Esophagus mucosa (tissue), 1 donor: ENCODE measurements around the gene TSPEAR. TPM values are rescaled to one million over a fixed set of nuclear protein-coding genes. Genes with fewer than 3 reads are reported as not detected.
"Not testable (repeated sequence)": the region's sequence is repeated elsewhere in the genome, so short reads cannot be mapped to it uniquely, and the experiment has no call there.

ENCODE experiments used
- ATAC-seq: fragments of 200-7000 bp; cut with Tn5 transposase; one replicate; pipeline ENCODE4 v1.9.1; 2020
- total RNA-seq: library from RNA; stranded (reverse); gene quantifications from one replicate; pipeline ENCODE4 v1.2.4, GENCODE V29; 2023
- donor health status: DM: yes; HTN: yes; CAD: no.

Gene TSPEAR
- total RNA-seq, 1 donor from 2014 or later, result 0.08 TPM

DNA sequence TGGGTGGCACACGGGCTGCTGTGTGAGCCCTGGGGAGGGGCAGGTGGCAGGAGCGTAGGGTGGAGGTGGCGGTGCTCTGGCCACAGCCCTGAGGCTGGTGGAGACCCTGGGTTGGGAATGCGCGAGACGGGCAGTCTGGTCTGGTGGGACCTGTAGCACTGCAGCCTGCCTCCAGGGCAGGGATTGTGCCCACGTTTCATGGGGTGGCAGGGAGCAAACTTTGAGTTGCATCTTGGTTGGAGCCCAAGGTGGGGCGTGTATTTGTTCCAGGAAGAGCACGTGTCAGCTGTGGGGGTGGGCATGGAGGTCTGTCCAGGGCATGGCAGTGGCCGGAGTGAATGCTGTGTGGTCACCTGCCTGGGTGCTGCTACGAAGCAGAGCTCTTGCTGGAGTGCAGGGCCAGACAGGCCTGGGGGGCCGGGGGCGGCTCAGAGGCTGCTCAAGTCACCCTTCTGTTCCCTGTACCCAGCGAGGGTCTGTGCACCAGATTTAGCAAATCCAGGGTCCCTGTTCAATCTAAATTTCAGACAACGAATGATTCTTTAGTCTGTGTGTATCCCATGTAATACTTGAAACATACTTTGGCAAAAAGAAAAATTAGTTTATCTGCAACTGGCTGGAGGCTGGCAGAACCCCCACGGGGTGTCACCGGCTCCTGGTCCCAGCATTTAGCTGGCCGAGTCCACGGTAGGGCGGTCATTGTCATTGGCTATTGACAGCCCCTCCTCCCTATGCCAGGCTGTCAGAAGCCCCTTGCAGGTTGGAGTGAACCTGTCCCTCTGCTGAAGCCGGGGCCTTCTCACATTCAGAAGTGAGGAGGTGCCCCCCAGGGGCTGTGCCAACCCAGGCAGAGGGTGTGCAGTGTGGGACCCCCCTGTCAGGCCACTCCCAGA is 198.6 kb downstream of the TSPEAR start:
- no peak for ATAC-seq

DNA sequence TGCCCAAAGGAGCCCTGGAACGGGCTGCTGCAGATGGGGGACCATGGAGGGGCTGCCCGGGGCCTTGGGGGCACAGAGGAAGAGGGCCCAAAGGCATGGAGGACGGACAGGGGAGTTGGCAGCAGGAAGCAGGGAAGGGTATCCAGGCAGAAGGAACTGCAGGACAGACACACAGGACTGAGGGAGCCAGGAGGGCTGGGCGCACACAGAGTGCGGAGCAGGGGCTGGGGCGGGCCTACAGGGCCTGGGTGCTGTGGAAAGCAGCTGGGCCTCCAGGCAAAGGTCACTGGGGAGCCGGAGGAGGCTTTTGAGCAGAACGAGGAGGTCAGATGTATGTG is 199.5 kb downstream of the TSPEAR start:
- no peak for ATAC-seq

DNA sequence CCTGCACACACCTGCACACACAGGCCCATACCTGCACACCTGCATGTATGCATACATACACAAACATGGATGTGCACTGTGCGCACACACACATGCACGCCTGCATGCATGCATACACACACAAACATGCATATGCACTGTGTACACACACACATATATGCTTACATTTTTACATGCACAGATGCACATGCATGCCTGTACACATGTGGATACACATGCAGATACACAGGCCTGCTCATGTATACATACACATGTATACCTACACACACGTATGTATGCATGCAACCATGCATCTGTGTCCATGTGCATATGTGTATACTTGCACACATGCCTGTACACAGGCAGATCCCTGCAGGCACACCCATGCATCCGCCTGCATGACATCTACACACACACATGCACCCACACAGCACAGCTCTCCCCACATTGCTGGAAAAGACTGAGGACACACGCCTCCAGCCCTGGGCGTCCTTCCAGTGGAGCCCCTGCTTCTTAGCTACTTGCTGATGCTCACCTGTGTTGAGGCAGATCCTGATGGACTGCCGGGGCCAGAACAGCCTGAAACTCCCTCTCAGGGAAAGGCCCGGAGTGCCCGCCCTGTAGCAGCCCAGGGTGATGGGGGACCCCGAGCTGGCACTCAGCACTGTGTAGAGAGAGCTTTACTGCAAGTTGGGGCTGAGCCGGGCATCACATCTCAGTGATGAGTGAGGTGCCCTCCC is 200.0 kb downstream of the TSPEAR start:
- ATAC-seq, result no peak

DNA sequence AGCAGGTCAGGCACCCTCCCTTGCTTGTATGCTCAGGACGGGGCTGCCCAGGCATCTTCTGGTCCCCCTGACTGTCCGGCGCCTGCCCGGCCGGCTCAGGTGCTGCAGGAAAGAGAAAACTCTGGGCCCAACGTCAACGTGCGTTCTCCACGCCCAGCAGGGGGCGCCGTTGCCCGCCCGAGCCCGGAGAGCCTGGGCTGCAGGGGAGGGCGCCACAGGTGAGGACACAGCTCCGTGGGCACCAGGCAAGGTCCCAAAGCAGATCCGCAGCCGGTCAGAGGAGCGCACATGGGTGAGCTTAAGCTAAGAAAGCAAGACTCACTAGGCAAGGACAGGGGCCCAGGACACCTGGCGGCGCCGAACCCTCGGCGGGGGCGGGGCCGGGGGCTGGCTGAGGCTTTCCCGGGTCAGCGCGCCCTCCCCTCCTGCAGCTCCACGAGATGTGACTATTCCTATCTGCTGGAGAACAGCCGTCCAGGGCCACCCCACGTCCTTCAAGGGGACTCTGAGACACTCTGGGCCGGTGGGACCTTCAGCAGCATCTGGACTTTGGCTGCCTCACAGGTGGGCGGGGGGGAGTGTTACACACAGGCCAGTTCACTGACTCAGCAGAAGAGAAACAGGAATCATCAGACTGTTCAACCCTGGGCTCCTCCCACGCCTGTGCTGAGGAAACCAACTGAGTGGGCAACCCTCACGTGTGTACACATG is 200.7 kb downstream of the TSPEAR start:
- ATAC-seq, result peak; percentile 68

DNA sequence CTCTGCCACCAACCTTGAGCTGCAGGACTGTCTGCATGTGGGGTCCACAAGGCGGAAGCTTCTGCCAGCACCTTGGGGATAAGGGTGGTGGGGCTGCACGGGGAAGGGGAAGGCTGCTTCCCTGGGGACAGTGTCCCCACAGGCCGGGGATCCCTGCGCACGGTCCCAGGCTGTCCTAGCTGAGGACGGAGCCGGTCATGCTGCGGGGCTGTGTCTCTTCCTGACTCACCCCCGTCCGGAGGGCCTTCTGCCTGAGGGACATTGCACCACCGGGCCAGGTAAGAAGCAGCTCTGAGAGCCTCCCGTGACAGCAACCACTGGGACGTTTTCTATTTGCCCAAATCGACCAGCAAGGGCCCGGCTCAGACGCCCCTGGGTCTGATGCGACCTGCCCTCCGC is 201.3 kb downstream of the TSPEAR start:
- ATAC-seq, result no peak

DNA sequence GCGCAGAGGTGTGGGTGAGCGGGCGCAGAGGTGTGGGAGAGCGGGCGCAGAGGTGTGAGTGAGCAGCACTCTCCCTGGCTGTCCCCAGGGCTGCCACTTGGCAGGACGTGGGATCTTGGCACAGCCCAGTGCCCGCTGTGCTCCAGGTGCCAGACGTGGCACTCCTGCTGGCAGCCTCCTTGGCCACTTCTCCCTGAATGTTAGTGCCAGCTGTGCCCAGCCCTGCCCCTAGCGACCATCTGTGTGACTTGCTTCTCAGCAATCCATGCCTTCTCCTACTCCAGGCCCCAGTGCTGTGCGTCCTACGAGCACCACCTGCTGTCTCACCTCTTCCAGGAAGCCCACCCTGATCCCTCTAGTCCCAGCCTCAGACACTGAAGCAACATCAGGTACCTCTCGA is 201.8 kb downstream of the TSPEAR start:
- ATAC-seq, result peak; percentile 59

DNA sequence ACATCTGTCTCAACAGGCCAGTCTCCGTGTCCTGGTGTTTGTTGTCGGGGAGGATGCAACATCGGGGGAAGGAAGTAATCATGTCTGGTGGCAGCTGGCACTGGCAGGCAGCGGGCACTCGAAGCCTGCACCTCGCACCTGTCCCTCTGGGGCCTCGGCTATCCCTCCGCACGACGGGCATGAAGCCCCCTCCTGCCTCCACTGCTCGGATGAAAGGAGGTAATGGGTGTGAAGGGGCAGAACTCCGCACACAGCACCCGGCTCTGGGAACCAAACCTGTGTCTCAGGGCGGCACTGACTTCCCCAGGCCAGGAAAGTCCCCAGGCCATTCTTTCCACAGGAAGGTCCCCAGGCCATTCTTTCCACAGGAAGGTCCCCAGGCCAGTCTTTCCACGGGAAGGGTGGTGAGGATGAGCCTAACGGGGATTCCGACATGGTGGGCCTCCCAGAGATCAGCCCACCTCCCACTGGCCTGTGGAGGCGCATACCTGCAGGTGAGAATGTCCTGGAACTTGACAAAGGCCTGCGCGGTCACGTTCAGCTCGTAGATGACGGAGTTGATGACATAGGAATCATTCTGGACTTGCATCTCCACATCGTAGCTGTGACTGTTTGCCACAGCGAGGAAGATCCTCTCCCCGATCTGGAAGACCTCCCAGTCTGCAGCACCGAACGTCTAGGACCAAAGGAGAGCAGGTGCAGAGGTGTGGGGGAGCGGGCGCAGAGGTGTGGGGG is 202.5 kb downstream of the TSPEAR start:
- no peak for ATAC-seq

DNA sequence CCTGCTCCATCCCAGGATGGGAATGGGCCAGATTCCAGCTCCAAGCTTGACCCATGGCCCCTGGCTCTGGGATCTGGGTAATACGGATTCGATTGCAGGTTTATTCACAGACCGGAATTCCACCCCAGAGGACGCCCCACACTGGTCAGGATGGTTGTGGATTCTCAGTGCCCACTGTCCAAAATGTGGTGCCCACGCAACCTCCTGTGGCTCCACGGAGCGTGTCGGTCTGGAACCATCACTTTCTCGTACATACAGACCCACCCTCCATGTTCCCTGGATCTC is 203.0 kb downstream of the TSPEAR start:
- no peak for ATAC-seq

DNA sequence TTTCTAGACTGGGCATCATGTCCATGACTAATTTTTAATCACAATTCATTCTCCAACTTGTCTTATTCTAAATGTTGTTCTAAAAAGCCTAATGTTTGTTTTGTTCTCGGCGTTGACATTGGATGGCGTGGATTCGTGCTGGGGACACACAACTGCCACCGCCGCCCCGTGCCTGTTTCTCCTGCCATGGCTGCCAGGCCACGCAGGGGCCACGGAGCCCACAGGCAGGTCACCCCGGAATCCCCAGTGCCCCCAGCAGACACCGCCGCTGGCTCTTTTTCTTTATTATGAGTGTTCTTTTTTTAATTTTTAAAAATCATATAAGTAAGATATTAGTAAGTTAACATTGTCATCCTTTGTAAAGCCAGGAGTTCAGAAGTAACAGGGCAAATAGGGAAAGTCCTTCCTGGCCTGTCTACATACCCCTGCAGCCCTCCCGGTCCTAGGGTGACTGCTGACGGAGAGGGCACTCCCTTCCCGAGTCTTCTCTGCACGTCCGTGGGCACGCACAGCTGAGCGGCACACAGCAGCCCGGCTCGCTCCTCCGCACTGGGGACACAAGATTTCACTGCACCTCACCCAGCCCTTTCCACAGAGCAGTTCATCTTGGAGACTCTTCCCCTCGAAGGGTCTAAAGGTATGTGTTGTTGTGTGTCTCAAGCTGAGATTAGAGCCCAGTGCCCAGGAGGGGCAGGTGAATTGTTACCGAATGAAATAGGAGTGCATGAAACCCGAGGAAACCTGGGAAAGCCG is 203.5 kb downstream of the TSPEAR start:
- ATAC-seq, result no peak

DNA sequence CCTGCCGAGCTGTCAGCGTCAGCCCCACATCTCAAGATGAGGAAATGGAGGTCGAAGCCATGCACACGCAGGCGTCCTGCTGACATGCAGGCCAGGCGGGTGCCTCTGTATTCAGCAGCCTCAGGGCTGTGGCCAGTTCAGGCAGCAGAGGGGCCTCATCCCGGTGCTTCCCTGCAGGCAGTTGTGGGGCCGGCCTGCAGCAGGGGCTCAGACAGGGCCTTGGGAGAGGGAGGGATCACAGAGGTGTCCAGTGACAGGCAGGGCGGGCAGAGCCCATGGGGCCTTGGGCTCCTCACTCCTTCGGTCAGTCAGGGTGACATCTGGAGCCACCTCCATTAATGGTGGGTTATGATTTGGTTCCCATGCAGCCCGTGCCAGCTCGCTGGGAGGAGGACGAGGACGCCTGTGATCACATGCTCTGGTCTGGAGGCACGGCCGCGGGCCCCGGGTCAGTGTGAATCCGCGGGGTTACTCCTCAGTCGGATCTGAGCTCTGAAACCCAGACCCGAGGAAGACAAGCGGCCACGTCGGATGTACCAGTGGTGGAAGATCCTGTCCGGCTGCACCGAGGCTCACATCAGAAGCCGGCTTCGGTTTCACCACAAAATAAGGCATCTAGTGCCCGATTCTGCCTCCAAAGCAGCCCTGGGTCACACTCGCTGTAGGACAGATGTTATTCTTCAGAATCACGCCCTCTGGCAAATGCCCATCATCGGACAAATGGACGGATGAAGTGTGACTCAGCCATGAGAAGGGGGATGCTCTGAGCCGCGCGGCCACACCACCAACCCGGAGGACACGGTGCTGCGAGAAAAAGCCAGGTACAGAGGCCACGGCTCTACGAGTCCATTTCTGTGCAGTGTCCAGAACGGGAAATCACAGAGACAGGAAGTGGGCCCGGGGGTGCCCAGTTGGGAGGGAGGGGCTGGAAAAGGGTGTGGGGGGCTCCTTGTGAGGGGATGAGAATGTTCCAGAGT is 204.8 kb downstream of the TSPEAR start:
- ATAC-seq, result no peak

DNA sequence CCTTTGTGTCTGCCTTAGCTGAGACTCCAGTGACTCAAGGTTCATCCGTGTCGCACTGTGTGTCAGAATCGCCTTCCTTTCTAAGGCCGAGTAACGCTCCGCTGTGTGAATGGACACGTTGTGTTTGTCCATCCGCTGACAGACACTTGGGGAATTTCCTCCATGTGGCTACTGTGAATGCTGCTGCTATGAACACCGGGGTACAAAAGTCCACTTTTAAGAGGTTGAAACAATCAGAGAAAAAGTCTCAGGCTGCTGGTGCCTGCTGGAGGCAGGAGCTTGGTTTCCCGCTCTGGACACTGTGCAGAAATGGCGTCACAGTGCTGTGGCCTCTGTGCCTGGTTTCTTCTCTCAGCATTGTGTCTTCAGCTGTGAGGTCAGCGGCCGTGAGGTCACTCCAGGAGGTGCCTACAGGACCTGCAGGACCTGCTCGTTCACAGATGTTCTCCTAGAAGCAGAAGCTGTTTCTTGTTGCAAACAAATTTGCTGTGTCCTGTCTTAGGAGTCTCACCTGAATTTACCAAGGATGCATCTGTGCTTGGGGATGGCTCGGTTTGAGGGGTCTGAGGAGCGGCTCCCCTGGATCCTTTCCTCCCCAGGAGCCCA is 205.6 kb downstream of the TSPEAR start:
- ATAC-seq, result no peak

DNA sequence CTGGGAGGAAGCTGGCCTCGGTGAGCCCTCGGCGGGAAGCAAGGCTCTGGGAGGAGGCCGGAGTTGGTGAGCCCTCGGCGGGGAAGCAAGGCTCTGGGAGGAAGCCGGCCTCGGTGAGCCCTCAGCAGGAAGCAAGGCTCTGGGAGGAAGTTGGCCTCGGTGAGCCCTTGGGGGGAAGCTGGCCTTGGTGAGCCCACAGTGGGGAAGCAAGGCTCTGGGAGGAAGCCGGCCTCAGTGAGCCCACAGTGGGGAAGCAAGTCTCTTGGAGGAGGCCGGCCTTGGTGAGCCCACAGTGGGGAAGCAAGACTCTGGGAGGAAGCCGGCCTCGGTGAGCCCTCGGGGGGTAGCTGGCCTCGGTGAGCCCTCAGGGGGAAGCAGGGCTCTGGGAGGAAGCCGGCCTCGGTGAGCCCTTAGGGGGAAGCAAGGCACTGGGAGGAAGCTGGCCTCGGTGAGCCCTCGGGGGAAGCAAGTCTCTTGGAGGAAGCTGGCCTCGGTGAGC is 207.4 kb downstream of the TSPEAR start:
- no peak for ATAC-seq

DNA sequence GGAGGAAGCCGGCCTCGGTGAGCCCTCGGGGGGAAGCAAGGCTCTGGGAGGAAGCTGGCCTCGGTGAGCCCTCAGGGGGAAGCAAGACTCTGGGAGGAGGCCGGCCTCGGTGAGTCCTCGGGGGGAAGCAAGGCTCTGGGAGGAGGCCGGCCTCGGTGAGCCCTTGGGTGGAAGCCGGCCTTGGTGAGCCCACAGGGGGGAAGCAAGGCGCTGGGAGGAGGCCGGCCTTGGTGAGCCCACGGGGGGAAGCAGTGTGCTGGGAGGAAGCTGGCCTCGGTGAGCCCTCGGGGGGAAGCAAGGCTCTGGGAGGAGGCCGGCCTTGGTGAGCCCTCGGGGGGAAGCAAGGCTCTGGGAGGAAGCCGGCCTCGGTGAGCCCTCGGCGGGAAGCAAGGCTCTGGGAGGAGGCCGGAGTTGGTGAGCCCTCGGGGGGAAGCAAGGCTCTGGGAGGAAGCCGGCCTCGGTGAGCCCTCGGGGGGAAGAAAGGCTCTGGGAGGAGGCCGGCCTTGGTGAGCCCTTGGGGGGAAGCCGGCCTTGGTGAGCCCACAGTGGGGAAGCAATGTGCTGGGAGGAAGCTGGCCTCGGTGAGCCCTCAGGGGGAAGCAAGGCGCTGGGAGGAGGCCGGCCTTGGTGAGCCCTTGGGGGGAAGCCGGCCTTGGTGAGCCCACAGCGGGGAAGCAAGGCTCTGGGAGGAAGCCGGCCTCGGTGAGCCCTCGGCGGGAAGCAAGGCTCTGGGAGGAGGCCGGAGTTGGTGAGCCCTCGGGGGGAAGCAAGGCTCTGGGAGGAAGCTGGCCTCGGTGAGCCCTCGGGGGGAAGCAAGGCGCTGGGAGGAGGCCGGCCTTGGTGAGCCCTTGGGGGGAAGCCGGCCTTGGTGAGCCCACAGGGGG is 208.1 kb downstream of the TSPEAR start:
- ATAC-seq, result not testable (repeated sequence)

DNA sequence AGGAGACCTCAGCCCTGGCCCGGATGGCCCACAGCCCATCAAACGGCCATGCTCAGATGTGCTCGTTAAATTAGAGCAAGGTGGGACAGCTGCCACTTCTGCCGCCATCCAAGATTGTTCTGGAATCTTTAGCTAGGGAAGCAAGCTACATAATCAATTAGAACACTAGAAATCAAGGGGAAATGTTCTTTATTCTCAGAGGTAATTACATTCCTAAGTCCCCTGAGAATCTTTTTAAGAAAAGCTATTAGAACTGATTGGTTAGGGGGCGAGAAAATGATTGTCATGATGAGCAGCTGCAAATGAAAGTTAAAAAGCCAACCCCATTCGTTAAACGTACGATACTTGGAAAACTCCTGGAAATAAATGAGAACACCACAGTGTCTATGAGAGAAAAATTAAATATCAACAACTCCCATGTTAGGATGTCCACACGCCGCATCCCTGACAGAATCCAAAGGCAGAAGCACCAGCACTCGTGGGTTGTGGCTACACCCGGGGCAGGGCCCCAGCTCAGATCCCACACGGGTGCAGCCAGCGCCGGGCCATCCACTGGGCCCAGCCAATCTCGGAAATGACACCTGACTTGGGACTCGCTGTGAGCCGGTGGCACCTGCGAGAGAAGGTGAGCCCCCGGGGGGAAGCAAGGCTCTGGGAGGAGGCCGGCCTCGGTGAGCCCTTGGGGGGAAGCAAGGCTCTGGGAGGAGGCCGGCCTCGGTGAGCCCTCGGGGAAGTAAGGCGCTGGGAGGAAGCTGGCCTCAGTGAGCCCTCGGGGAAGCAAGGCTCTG is 209.0 kb downstream of the TSPEAR start:
- ATAC-seq, result no peak

DNA sequence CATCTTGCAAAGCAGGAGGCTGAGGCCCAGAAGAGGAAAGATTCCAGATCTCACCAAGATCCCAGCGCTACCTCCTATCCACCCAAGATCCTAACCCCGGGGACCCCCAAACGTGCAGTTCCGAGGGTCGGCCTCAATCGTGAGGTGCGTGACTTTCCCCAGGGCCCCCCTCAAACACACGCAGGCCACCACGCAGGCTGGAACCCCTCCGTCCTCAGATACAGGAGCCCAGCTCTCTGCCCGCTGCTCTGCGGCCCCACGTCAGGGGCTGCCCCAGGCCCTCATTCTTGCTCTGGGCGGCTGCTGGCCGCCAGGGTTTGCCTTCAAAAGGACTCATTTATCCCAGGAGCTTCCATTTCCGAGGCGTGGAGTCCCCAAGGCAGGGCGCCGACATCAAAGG is 211.3 kb downstream of the TSPEAR start:
- ATAC-seq, result no peak

DNA sequence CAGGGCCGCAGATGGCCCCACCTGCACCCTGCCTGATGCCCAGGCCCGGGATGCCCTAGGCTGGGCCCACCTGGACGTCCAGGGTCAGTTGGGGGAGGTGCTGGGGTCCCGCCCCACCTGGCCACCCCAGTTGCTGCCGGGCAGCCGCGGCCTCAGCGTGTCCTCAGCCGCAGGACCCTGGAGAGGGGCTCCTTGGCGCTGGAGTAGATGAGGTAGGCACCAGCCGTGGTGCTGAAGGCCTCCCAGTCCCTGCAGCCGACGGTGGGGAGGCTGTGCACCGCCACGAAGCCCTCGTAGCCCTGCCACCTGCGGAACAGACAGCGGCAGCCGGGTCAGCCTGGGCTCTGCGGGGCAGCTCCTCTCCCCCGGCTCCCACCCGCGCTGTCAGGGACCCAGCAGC is 211.7 kb downstream of the TSPEAR start:
- peak; percentile 28 for ATAC-seq

DNA sequence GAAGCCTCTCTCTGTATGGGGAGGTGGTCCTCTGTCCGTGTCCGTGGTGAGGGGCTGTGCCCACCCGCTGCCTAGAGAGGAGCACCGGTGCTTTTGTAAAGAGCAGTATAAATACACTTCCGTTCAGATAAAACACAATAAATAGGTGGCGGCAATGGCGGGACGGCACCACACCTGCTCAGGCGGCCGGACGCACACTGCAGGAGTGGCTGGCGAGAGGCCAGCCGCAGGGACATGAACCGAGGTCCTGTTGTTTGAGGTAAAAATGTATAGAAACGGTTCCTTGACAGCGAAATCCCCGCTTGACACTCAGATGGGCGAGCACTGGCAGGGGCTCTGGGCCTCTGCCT is 212.2 kb downstream of the TSPEAR start:
- ATAC-seq, result no peak
